IPS-18a (cell line): ENCODE results near the gene PPP2R3B.
"Not testable (repeated sequence)": the region's sequence is repeated elsewhere in the genome, so short reads cannot be mapped to it uniquely, and the experiment has no call there.

Experiments
- H3K27ac ChIP-seq: one replicate; pipeline ENCODE4 v1.5.1; 2013; ENCODE audit warnings: low read length
- H3K27me3 ChIP-seq: one replicate; pipeline ENCODE4 v1.6.1; 2013; ENCODE audit warnings: mild to moderate bottlenecking, low read length; ENCODE audit not compliant: control insufficient read depth, insufficient read depth
- H3K36me3 ChIP-seq: one replicate; pipeline ENCODE4 v1.6.1; 2013; ENCODE audit warnings: low read depth, low read length; ENCODE audit not compliant: control insufficient read depth
- H3K4me1 ChIP-seq: one replicate; pipeline ENCODE4 v1.6.1; 2013; ENCODE audit warnings: low read depth, low read length; ENCODE audit not compliant: control insufficient read depth
- H3K4me3 ChIP-seq: one replicate; pipeline ENCODE4 v1.5.1; 2013; ENCODE audit warnings: low read length
- H3K9ac ChIP-seq: one replicate; pipeline ENCODE4 v1.6.1; 2013; ENCODE audit warnings: mild to moderate bottlenecking, low read length, moderate library complexity
- H3K9me3 ChIP-seq: one replicate; pipeline ENCODE4 v1.6.1; 2013; ENCODE audit warnings: low read depth, low read length; ENCODE audit not compliant: control insufficient read depth

PPP2R3B gene

DNA sequence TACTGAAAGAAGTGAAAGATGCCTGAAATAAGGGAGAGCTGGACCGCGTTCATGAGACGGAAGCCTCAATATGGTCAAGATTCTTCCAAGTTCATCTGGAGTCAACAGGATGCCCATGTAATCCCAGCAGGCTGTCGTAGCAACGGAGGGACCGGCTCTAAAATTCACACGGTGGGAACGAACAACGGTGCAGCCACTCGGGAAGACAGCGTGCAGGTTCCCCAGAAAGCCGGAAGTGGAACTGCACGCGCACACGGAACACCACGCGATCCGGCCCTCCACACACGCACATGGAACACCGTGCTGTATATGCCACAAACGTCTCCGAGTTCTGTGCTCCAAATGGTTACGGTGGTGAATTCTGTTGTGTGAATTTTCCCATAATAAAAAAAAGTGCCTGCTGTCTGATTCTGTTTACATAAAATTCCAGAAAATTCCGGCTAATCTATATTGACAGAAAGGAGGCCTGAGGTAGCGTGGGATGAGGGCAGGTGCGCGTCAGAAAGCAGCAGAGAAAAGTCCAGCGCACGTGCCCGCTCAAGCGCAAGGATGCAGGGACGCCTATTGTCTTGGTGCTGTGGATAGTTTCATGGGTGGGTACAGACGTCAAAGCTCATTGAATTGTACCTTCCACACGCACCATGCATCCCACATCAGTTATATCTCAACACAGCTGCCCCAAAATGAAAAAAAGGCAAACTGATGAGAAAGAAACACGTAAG, 31.2 kb downstream of the PPP2R3B start:
- Histone ChIP-seq H3K27ac (no peak overlapping the region), H3K36me3 (peaks cover 12% of the 10 kb centered on the region), H3K4me3 (no peak overlapping the region)

GRCh38 chrX:353566-354535, 32.9 kb downstream of the PPP2R3B start:
- Histone ChIP-seq H3K36me3 (peaks cover 4% of the 10 kb centered on the region), H3K9me3 (no peaks in the 10 kb centered on the region), H3K27me3 (no peaks in the 10 kb centered on the region), H3K27ac (no peak overlapping the region), H3K4me1 (no peaks in the 10 kb centered on the region), H3K9ac (no peak overlapping the region), H3K4me3 (no peak overlapping the region)

More for the DNA sequence above, 31.2 kb downstream of the PPP2R3B start:
- Histone ChIP-seq H3K27me3 (no peaks in the 10 kb centered on the region), H3K9ac (no peak overlapping the region), H3K9me3 (no peaks in the 10 kb centered on the region), H3K4me1 (no peaks in the 10 kb centered on the region)

GRCh38 chrX:352582-353314, 34.0 kb downstream of the PPP2R3B start:
- peaks cover 4% of the 10 kb centered on the region for H3K36me3 ChIP-seq
- no peaks in the 10 kb centered on the region for H3K4me1 ChIP-seq
- H3K4me3 ChIP-seq: no peak overlapping the region
- no peak overlapping the region for H3K9ac ChIP-seq
- H3K27ac ChIP-seq: no peak overlapping the region
- H3K9me3 ChIP-seq: no peaks in the 10 kb centered on the region
- H3K27me3 ChIP-seq: no peaks in the 10 kb centered on the region

DNA sequence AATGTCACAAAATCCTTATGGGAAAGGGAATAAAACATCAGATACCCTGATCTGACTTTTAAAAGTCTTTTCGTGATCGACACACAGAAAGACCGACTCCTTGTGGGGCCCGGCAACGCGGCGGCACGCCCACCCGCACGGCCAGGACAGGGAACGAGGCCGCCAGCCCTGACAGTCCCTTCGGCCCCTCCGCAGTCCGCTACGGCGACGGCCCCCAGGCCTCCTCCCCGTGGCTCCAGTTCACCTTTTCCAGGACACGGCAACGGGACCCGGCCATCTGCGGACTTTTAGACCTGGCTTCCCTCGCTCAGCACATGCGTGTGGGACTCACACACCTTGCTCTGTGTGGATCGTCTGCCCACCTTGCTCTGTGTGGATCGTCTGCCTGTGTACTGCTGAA, 34.5 kb downstream of the PPP2R3B start:
- no peak overlapping the region for H3K27ac ChIP-seq
- no peaks in the 10 kb centered on the region for H3K27me3 ChIP-seq
- no peaks in the 10 kb centered on the region for H3K4me1 ChIP-seq
- H3K4me3 ChIP-seq: no peak overlapping the region
- no peaks in the 10 kb centered on the region for H3K9me3 ChIP-seq
- H3K36me3 ChIP-seq: peaks cover 4% of the 10 kb centered on the region
- no peak overlapping the region for H3K9ac ChIP-seq

DNA sequence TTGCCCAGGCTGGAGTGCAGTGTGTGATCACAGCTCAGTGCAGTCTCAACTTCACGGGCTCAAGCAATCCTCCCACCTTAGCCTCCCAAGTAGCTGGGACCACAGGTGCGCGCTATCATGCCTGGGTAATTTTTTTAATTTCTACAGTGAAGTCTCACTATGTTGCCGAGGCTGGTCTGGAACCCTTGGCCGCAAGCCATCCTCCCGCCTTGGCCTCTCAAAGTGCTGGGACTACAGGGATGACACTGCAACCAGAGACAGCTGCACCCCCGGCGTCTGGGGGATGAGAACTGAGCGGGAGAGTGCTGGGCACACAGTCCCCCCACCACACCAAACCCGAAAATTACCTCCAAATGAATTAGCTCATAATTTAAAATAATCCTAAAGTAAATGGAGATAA, 35.0 kb downstream of the PPP2R3B start:
- no peak overlapping the region for H3K9ac ChIP-seq
- H3K4me3 ChIP-seq: no peak overlapping the region
- no peak overlapping the region for H3K27ac ChIP-seq
- H3K27me3 ChIP-seq: no peaks in the 10 kb centered on the region
- H3K9me3 ChIP-seq: no peaks in the 10 kb centered on the region
- H3K36me3 ChIP-seq: peaks cover 4% of the 10 kb centered on the region
- H3K4me1 ChIP-seq: no peaks in the 10 kb centered on the region

DNA sequence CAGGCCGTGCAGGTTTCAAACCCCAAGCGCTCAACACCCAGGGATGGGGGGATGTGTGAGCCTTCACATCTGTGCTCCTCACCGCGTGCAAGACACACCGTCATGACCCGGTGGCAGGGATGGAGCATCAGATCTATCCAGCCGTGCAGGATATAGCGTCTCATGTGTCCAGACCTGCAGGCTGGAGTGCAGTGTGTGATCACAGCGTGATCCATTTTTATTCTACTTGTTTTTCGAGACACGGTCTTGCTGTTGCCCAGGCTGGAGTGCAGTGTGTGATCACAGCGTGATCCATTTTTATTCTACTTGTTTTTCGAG, 35.4 kb downstream of the PPP2R3B start:
- H3K27ac ChIP-seq, H3K4me3 ChIP-seq, H3K4me1 ChIP-seq, H3K9me3 ChIP-seq, H3K9ac ChIP-seq, H3K27me3 ChIP-seq, H3K36me3 ChIP-seq: not testable (repeated sequence)

- Histone ChIP-seq H3K27ac (no peak overlapping the region), H3K9ac (no peak overlapping the region), H3K4me1 (no peaks in the 10 kb centered on the region), H3K36me3 (peaks cover 4% of the 10 kb centered on the region), H3K4me3 (no peak overlapping the region), H3K9me3 (no peaks in the 10 kb centered on the region), H3K27me3 (no peaks in the 10 kb centered on the region)
Observed at GRCh38 chrX:350534-351323, 36.0 kb downstream of the PPP2R3B start.

DNA sequence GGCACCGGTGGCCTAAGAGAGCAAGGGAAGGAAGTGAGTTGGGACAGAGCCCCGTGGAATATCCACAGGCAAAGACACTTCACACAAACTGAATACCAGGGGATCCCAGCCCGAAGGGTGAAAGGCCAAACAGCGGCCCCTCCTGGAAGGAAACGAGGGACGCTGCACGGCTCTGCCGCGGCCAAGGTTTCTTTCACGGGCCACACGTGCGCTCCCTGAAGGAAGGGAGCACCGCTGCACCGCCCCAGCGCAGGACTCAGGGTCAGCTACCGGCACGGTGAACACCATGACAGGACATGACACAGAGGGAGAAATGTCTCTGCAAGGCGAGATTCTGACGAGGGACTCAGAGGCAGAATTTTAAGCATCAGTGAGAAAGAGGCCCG, 36.6 kb downstream of the PPP2R3B start:
- H3K9ac ChIP-seq: no peak overlapping the region
- H3K4me1 ChIP-seq: no peaks in the 10 kb centered on the region
- no peaks in the 10 kb centered on the region for H3K27me3 ChIP-seq
- peaks cover 4% of the 10 kb centered on the region for H3K36me3 ChIP-seq
- H3K4me3 ChIP-seq: no peak overlapping the region
- no peaks in the 10 kb centered on the region for H3K9me3 ChIP-seq
- no peak overlapping the region for H3K27ac ChIP-seq

DNA sequence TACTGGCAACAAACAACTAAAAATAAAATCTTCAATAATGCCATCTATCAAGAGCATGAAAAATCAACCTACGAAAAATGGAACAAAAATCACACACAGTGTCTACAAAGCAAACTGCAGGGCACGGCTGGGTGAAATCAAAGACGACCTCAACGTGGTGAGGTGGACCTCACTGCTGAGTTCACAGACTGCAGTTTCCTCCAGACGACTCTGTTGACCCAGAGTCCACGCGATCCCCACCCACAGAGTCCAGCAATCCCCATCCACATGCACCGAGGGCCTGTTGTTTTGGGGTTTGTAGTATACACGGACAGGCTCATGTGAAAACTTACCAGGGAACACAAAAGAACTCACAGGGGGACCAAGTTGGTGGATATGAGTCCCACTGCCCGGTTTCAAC, 37.0 kb downstream of the PPP2R3B start:
- Histone ChIP-seq H3K27me3 (no peaks in the 10 kb centered on the region), H3K9ac (no peak overlapping the region), H3K36me3 (peaks cover 4% of the 10 kb centered on the region)

GRCh38 chrX:349196-349595, 37.5 kb downstream of the PPP2R3B start:
- H3K4me1 ChIP-seq: no peaks in the 10 kb centered on the region
- no peak overlapping the region for H3K9ac ChIP-seq
- no peaks in the 10 kb centered on the region for H3K27me3 ChIP-seq
- no peaks in the 10 kb centered on the region for H3K9me3 ChIP-seq
- H3K27ac ChIP-seq: no peak overlapping the region
- peaks cover 7% of the 10 kb centered on the region for H3K36me3 ChIP-seq
- no peak overlapping the region for H3K4me3 ChIP-seq

More for the DNA sequence above, 37.0 kb downstream of the PPP2R3B start:
- Histone ChIP-seq H3K9me3 (no peaks in the 10 kb centered on the region), H3K27ac (no peak overlapping the region), H3K4me3 (no peak overlapping the region), H3K4me1 (no peaks in the 10 kb centered on the region)
